Prostate gland (tissue), 2 donors: Measurements from ENCODE around the gene FCMR. TPM values are rescaled to one million over a fixed set of nuclear protein-coding genes. Genes with fewer than 3 reads are reported as not detected.
A peak's percentile ranks its signal among the peaks of the same experiment; 100 is the strongest.

Source experiments
- DNase-seq: peaks from one replicate; pipeline ENCODE4 v3.0.0-alpha.2; 2019; ENCODE audit warnings: low spot score
- H3K27ac ChIP-seq, 2 donors: fragments of 200-600 bp; sonication (generic); 2 replicates each; pipeline ENCODE4 v1.5.1; 2017 to 2019
- H3K27me3 ChIP-seq: fragments of 200-600 bp; sonication (generic); replicated peaks from 2 replicates; pipeline ENCODE4 v1.5.1; 2019; ENCODE audit not compliant: insufficient read depth
- H3K36me3 ChIP-seq, 2 donors: fragments of 200-600 bp; sonication (generic); 1 replicate in 1 of 2; 2 replicates in 1 of 2; pipeline versions ENCODE4 v1.5.1 to v1.8.1; 2017 to 2019
- H3K4me1 ChIP-seq: fragments of 200-600 bp; sonication (generic); replicated peaks from 2 replicates; pipeline ENCODE4 v1.5.1; 2019
- H3K4me3 ChIP-seq, 2 donors: fragments of 200-600 bp; sonication (generic); 2 replicates each; pipeline ENCODE4 v1.5.1; 2017 to 2019
- H3K9me3 ChIP-seq: fragments of 200-600 bp; sonication (generic); 2 replicates; pipeline ENCODE4 v1.5.1; 2017
- CTCF ChIP-seq, 4 experiments: fragments of 200-600 bp in 2 of 4; fragments of 450-650 bp in 2 of 4; sonication (generic) in 2 of 4; IDR thresholded peaks; 1 replicate in 3 of 4; 2 replicates in 1 of 4; pipeline ENCODE4 v1.5.1; 2016 to 2019; ENCODE audit warnings: antibody characterized with exemption in 4 of 4, mild to moderate bottlenecking in 2 of 4, moderate library complexity in 2 of 4
- POLR2A ChIP-seq: fragments of 450-650 bp; IDR thresholded peaks from one replicate; pipeline ENCODE4 v1.6.1; 2016; ENCODE audit warnings: antibody characterized with exemption, mild to moderate bottlenecking
- POLR2AphosphoS5 ChIP-seq: sonication (generic); formaldehyde crosslinking; IDR thresholded peaks from one replicate; pipeline ENCODE4 v1.6.1; 2017; ENCODE audit warnings: antibody characterized with exemption
- WGBS: methylation state at CpG from one replicate; pipeline ENCODE4 v1.1.5; 2018; 5-methylcytosine and 5-hydroxymethylcytosine counted together
- intact Hi-C: fragments of 100-400 bp; cut with DNase I; formaldehyde crosslinking; loops from one replicate; pipeline ENCODE4 v1.14.2; 2022
- total RNA-seq, 2 donors: library from RNA; depleted of rRNA; stranded (reverse); fragments of >200 nt; gene quantifications; one replicate each; pipeline ENCODE4 v1.1.0, GENCODE V29; 2016

Gene FCMR
- total RNA-seq, 2 donors from 2014 or later = 1.7 to 2.2 TPM

GRCh38 chr1:206897175-206897574 lies 24.6 kb downstream of the FCMR start, which contains the start of gene IL24:
Gene IL24 (plus strand): TSS chr1:206897443. CDS start chr1:206897833, 390 bp downstream.
- TF ChIP-seq POLR2AphosphoS5 = no peak
- TF ChIP-seq POLR2A = no peak
- TF ChIP-seq CTCF (IDR thresholded peaks at IDR 0.05) = no peak
- Histone ChIP-seq H3K27ac (no peak within 1 kb of the TSS), H3K9me3 (no peaks in the 10 kb centered on the region), H3K4me3 (no peak within 1 kb of the TSS), H3K36me3 (no peaks in the 10 kb centered on the region), H3K27me3 (no peaks in the 10 kb centered on the region), H3K4me1 (no peaks in the 10 kb centered on the region)
- intact Hi-C loops = no loop called here
- no peak for DNase-seq
- WGBS = 84% methylated on average over 4 of the region's 4 CpGs

- H3K27ac ChIP-seq = no peak overlapping the region
- no peak for DNase-seq
- intact Hi-C loops = no loop called here
These were observed 25.5 kb downstream of the FCMR start for GRCh38 chr1:206896261-206896660.

DNA sequence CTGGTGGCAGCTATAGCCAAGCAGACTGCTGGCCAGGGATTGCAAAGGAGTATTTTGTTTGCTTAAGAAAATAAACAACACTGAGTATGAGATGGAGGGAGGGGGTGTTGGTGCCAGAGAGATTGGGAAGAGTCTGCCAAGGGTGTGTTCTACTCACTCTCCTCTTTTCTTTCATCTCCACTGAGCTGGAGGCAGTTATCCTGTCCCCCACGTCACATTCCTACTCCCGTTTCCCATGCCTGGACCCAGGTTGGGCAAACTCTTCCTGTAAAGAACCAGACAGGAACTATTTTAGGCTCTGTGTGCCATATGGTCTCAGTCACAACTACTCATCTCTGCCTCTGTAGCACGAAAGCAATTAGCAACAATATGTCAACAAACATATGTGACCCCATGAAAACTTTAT lies 25.9 kb downstream of the FCMR start:
- no peaks in the 10 kb centered on the region for H3K4me1 ChIP-seq
- no peaks in the 10 kb centered on the region for H3K9me3 ChIP-seq
- peak; percentile 54 for DNase-seq
- TF ChIP-seq CTCF (IDR thresholded peaks at IDR 0.05) (no peak), POLR2AphosphoS5 (peak; percentile 43), POLR2A (no peak)
- H3K27ac ChIP-seq = peak overlapping the region in 1 of 2 donors; percentile 41
- no peaks in the 10 kb centered on the region for H3K36me3 ChIP-seq
- no peak overlapping the region for H3K4me3 ChIP-seq
- 10% methylated on average over 3 of the region's 3 CpGs for WGBS
- intact Hi-C loops = no loop called here
- H3K27me3 ChIP-seq = no peaks in the 10 kb centered on the region

More at GRCh38 chr1:206896261-206896660, 25.5 kb downstream of the FCMR start:
- Histone ChIP-seq H3K36me3 (no peaks in the 10 kb centered on the region), H3K4me3 (no peak overlapping the region), H3K9me3 (no peaks in the 10 kb centered on the region), H3K27me3 (no peaks in the 10 kb centered on the region), H3K4me1 (no peaks in the 10 kb centered on the region)
- TF ChIP-seq POLR2A (no peak), POLR2AphosphoS5 (no peak), CTCF (IDR thresholded peaks at IDR 0.05) (no peak)
- 75% methylated on average over 3 of the region's 3 CpGs for WGBS

DNA sequence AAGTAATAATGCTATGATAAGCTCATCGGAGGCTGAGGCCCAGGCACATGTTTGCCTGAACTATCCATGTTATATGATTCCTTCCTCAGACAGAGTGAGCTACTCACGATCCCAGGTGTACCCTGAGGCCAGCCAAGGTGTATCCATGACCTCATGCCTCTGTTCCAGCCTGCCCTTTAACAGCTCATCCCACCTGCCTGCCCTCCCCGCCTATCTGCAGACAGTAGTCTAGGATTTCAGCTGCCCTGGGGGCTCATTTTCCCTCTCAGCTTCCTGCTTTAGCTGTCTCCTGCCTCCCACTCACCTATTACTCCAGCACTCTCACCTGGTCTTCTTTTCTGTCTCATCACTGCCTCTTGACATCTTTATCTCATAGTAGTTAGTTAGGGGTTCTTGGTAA lies 26.4 kb downstream of the FCMR start:
- Histone ChIP-seq H3K9me3 (no peaks in the 10 kb centered on the region), H3K4me1 (no peaks in the 10 kb centered on the region), H3K27ac (peak overlapping the region in 1 of 2 donors; percentile 41), H3K36me3 (no peaks in the 10 kb centered on the region), H3K27me3 (no peaks in the 10 kb centered on the region), H3K4me3 (no peak overlapping the region)
- 40% methylated on average over 3 of the region's 3 CpGs for WGBS
- intact Hi-C loops = no loop called here
- TF ChIP-seq POLR2AphosphoS5 (no peak), POLR2A (no peak)
- DNase-seq = peak; percentile 21

DNA sequence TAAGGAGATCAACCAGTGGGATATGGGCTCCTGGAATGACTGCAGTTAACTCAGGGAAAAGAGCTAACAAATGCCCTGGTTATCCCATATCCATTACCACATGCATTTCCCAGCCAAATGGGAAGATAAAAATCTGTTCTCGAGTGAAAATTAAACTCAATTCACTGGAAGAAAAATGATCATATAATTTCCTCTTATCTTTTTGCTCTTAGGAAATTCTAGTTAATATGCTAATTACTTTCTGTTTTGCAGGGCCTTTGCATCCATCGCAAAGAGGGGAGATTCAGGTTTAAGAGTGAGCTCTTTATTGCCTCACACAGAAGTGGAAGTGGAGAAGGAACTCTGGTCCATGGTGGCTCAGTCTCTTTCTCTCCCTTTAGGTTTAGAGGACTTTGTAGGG lies 28.4 kb downstream of the FCMR start:
- no peak for DNase-seq
- no peaks in the 10 kb centered on the region for H3K4me1 ChIP-seq
- H3K9me3 ChIP-seq = no peaks in the 10 kb centered on the region
- 49% methylated on average over 2 of the region's 2 CpGs for WGBS
- no peaks in the 10 kb centered on the region for H3K27me3 ChIP-seq
- TF ChIP-seq POLR2A (no peak), CTCF (IDR thresholded peaks at IDR 0.05) (no peak), POLR2AphosphoS5 (no peak)
- no peaks in the 10 kb centered on the region for H3K36me3 ChIP-seq
- H3K4me3 ChIP-seq = no peak overlapping the region
- intact Hi-C loops = no loop called here
- H3K27ac ChIP-seq = no peak overlapping the region
